Right renal cortex interstitium (tissue), 3 donors: ENCODE data around the gene RBP4. TPM values are rescaled to one million over a fixed set of nuclear protein-coding genes. Genes with fewer than 3 reads are reported as not detected.

Experiments
- DNase-seq, 3 donors: peaks; one replicate each; pipeline ENCODE4 v3.0.0-alpha.2; 2013; ENCODE audit warnings: low read depth in 3 of 3, low spot score in 2 of 3
- polyA plus RNA-seq, 3 donors: library from polyadenylated mRNA; unstranded; fragments of 120-200 nt; gene quantifications; one replicate each; pipeline ENCODE4 v1.2.1, GENCODE V29; 2013; ENCODE audit not compliant: insufficient read length in 3 of 3

The RBP4 gene
- polyA plus RNA-seq: under 1 TPM; 0.43 to 0.68 (median 0.64) TPM

DNA sequence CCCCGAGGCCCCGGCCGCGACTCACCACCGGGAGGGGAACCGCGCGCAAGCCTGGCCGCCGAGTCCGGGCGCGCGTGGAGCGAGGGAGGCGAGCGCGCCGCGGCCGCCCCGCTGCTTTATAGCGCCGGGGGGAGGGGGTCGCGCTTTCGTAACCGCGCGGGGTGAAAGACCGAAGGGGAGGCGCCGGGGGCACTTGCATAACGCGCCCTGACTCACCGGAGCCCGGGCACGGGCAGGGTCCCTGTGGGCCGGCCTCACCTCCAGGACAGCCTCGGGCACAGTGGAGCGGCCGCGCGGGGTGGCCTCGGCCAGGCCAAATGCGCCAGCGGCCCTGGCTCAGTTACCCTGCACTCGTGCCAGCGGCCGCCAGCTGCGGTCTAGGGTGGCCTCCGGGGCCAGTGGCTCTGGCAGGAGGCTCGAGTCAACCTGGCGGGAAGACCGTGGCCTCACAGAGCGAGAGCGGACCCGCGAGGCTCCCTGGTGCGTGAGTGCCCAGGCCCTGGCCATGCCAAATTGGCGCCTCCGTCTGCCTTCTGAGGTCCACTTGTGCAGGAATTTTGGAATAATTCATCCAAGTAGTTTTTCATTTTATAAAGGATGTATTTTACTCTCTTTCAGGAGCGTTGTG lies at the start of gene RBP4:
Gene RBP4 (minus strand): TSS at position 90 of the 628 bp plus-strand sequence. CDS start 207 bp downstream, outside the sequence.
- DNase-seq: no peak

DNA sequence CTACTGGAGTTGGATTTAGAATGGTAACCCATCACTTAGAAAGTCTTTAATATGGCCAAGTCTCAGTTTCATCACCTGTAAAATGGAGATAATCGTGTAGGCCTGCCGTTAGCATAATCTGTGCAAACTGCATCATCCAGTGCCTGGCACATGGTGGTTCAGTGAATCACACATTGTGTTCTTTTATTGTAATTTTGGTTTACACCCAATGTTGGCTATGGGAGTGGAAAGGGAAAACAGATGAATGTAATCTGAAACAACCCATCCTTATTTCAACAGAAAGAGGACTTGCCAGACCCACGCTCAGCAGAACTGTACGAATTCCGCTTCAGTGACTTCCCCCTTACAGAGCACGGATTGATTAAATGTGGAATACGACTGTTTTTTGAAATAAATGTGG lies 38.8 kb upstream of the RBP4 start:
- DNase-seq: no peak

DNA sequence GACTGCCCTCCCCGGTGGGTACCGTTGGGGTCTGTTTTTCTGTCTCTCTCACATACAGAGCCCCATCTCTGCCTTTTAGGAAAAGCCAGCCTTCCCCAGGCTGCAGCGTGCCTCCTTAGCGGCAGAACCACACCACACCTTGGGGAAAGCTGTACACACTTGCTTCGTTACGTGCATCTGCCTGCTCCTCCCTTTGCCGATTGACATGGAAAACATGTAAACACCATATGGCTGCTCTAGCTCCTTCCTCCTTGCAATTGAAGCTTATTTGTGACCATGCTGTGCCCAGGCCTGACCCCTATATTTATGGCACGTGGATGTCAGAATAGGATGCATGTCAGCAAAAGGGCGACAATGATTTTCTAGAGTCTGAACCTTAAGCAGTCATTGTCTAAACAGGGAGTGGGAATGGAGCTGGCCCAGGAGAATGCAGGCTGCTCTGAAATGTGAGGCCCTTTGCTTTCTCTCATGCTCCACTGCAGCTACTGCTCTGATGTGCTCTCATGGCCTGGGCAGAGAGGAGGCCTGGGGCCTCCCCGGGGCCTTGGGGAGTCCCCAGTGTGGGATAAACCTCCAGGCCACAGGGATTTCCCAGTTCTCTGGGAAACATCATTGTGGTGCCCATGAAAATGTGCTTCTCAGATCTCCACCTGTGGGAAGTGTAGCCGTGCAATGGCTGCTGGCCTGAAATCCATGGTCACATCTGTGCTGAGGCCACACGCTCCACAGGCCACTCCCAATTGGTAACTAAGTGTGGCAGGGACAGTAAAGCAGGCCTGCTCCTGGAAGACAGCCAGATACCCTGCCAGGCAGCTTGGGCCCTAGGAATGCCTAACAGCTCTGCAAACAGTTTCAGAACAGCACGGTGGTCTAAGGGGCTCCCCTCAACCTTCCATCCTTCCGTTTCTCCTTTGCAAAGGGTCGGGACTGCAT lies 29.9 kb upstream of the RBP4 start:
- DNase-seq: no peak

DNA sequence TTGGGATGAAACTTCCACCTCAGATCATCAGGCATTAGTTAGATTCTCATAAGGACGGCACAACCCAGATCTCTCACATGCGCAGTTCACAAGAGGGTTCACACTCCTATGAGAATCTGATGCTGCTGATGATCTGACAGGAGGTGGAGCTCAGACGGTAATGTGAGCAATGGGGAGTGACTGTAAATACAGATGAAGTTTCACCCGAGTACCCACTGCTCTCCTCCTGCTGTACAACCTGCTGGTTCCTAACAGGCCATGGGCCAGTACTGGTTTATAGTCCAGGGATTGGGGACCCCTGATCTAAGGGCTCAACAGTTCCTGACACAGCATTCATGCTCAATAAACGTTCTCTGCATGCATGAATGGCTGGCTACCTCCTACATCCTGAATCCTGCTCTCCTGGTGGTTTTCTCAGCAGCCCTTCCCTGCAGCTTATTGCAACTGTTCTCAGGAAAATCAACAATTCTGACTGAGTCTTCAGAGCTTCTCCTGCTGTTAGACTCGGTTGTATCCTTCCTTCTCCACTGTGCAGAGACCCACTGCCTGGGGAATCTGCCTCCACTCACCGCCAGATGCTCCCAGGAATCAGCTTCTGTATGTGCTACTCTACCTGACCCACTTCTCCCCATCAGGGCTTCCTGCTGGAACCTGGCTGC lies 28.7 kb upstream of the RBP4 start:
- no peak for DNase-seq

DNA sequence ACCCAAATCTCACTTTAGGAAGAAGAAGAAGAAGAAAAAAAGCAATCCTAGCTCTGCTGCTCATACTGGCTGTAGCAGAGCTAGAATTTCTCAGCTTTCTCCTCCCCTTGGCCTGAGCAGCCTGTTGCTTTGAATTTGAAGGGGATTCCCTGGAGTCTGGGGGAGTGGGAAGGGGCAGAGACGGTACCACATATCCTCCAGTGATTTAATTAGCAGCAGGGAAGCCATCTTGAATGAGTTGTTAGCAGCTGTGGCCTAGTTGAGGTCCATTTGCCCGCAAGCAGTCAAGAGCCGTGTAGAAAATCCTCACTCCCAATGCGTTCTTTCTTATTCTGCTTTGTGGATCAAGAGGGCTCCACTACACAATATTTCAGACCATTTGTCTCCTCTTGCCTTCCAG lies 27.8 kb upstream of the RBP4 start:
- DNase-seq: no peak

DNA sequence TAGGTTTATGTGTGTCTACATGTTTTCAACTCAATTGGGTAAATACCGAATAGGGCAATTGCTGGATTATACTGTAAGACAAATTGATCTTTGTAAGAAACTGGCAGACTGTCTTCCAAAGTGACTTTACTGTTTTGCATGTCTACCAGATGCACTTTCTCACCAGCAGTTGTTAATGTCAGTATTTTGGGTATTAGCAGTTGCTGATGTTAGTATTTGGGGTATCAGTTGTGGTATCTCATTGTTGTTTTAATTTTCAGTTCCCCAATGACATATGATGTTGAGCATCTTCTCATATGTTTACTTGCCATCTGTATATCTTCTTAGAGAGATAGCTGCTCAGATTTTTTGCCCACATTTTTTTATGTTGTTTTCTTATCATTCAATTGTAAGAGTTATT lies 21.9 kb upstream of the RBP4 start:
- DNase-seq: no peak

DNA sequence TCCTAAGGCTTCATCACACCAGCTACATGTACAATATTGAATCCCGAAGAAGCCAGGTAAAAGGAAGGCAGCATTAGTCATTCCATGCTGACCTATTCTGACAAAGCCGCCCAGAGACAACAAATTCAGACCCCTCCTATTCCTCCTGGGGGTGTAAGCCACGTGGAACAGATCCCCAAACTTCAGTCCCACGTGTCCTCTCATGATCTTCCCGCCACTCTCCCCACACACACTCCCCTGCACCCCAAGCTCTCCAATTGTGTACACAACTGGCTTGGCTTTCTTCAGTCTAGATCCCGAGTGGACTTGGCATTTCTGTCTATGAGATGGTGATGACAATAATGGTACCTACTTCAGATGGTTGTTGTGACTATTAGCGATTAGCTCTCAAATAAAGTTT lies 19.9 kb upstream of the RBP4 start:
- no peak for DNase-seq

DNA sequence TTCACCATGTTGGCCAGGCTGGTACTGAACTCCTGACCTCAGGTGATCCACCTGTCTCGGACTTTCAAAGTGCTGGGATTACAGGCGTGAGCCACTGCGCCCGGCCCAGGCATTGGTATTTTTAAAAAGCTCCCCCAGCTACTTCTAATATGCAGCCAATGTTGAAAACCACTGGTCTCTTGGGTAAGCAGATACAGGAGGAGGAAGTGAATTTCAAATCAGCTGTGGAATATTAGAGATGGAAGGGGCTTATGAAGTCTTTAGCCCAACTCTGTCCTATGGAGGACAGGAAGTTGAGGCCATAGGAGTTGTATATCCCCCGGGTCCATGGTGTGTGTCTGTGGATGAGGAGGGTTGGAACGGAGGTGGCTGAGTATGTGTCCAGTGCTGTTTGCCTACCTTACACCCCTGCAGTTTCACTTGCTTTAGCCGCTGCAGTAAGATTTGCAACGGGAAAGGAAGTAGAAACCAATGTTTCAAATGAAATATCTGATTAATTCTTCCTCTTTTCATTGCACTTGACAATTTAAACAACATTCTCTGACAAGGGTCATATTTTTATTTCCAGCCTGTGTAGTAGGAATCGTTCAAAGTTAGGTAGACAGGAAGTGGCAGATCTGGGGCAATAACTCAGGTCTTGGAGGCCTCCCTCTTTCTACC lies 14.7 kb upstream of the RBP4 start:
- no peak for DNase-seq

DNA sequence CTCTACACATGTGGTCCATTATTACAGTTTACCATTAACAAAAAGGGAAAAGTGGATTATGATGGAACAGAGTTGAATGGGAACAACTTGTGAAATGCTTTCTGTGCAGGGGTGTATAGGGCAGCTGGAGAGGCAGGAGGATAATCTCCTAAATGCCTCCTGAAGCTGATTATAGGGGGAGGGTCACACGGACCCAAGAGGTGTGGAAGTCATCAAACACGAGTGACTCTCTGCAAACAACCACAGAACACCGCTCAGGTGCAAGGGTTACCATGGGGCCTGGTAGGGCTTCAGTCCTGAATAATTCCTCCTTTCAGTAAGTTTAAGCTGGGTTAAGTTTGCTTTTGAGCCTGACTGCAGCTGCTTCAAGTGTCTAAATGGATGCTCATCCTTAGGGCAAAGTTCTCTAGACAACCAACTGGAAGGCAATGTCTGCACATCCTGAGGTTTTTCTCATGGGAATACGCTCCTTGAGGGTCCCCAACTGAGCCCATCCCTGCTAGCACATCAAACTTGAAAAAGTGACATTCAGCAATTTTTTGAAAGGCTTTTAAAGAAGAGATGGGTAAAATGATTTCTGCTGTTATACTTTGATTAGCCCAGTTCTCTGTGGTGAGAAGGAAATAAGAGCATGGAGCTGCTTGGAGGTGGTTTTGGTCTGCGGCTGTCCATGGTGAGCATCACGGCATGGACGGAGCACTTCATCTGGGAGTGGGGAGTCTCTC lies 13.2 kb upstream of the RBP4 start:
- no peak for DNase-seq

DNA sequence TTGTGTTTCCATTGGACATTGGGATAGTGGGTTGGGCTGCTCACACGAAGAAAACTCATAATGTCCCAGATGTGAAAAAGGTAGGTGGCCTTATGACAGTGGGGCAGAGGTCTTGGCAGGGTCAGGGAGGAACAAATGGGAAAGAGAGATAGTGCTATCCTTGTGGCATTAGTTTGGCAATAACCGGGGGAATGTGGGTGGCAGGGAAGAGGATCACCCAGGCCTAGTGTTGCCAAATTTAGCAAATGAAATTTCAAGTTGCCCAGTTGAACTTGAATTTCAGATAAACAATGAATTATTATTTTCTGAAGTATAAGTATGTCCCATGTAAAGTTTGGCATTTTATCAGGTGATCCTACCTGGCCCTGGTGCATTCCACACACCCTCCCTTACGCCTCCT lies 12.1 kb upstream of the RBP4 start:
- no peak for DNase-seq

DNA sequence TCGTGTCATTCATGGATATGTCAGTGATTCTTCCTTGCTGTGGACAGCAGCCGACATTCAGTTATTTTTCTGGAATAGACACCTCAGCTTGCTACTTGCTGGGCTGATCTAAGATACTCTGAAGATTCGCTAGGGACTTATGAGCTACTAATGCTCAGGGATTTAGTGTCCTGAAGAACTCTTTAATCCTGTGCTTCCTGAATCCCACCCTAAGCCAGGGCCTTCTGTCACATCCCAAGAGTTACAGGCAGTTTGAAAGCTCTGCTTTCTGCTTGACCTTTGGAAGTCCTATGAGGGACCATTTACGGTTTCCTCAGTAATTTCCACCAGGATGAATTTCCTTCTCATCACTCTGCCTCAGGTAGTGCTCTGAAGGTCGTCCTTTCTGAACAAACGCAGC lies 11.3 kb upstream of the RBP4 start, which contains the start of gene PDE6C:
Gene PDE6C (plus strand): TSS at position 227 of the 400 bp plus-strand sequence. CDS start 189 bp downstream, outside the sequence.
- DNase-seq: no peak

DNA sequence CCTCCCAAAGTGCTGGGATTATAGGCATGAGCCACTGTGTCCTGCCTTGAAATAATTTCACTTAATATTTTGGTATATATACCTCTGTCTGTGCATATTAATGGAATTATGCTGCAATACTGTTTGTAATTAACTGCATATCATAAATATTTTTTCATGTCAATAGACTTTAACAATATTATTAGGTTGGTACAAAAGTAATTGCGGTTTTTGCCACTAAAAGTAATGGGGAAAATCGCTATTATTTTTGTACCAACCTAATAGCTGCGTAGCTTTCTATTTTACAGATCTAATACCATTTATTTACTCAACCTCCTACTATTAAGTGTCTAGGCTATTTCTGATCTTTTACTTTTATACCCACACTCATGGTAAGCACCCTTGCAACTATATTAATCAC lies 7.4 kb upstream of the RBP4 start:
- DNase-seq: no peak

DNA sequence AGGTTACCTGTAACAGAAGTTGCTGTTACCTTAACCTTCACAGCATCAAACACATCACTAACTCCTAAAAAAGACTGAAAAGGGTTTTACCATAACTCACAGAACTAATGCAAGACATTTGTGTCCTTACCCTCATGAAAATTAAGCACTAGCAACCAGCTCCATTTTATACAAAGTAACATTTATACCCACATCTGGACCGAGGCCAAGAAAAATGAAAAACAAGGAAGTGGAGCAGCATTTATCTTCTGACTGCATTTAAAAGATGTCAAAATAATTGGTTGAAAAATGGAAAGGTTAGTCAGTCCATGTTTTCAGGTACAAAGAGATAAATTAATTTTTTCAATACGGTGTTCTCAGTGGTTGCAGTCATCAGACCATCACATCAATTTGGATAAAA lies 3.1 kb upstream of the RBP4 start:
- no peak for DNase-seq

DNA sequence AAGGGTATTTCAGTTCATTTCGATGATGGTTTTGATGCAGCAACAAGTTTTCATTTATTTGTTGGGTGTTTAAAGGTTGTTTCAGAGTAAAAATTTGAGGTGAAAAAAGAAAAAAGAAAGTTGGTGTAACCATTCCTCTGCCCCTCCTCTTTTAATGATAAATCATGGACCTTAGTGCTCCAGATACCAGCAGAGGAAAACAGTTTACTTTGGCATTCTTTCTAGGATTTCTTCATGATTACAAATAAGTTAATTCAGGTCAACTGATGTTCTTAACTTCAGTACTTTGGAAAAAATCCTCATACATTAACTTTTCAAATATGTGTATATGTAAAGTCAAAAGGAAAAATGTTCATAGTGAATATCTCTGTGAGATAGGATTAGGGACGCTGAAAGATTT lies 2.0 kb upstream of the RBP4 start:
- DNase-seq: no peak

DNA sequence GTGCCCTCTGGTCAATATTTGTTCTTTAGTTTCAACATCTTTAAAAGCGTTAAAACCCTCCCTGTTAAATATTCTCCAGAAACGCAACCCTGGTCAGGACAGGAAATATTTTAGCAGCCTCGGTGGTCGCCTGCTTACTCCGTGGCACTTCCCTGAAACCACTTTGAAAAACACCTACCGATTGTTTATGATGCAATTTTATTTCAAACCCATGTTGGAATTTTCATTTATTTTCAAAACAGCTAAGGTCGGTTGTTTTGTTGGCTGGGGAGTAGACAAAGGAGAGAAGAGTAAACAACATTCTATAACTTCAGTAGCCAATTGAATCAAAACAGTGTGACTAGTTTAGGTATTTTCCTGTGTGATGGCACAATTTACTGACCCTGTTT lies 733 bp upstream of the RBP4 start:
- DNase-seq: no peak

DNA sequence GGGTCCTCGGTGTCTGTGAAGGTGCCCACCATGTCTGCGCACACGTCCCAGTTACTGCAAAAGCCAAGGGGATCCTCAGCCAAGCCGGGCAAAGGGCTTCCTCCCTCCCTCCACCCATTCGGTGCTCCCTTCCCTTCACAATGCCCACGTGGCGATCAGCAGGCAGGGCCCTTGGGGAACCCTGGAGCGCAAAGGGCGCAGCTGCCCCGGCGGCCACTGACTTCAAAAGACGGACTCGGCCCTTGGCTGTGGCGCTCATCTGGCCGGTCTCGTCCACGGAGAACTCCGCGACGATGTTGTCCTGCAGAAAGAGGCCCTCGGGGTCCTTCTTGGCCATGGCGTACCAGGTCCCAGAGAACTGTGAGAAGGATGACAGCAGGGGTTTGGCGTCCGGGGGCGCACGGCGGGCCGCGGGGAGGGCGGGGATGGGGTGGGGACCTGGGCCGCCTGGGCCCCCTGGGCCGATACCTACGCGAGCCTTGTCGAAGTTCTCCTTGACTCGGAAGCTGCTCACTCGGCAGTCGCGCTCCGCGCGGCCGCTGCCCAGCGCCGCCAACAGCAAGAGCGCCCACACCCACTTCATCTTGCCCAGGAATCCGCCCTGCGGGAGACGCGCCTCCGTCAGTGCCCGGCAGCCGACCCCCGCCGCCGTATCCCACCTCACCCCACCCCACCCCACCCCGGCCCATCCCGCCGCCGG lies 439 bp downstream of the RBP4 start:
- DNase-seq: peak in 2 of 3 donors; percentile 17 to 41

DNA sequence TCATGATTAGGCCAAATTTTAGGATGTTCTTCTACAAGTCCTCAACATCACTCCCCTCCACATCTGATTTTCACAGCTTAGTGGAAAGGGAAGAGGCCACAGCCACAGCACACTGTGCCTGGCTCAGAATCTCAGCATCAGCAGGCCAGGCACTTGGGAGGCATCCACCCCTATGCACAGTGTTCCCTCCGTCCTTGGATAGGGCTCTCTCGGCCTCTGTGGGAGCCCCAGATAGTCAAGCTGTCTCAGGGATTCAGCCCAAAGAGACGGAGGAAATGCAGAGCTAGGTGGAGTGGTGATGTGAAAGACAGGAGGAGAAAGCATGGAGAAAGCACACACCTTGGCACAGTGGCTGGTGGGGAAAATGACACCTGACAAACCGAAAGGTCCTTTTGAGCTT lies 1.3 kb downstream of the RBP4 start:
- no peak for DNase-seq

DNA sequence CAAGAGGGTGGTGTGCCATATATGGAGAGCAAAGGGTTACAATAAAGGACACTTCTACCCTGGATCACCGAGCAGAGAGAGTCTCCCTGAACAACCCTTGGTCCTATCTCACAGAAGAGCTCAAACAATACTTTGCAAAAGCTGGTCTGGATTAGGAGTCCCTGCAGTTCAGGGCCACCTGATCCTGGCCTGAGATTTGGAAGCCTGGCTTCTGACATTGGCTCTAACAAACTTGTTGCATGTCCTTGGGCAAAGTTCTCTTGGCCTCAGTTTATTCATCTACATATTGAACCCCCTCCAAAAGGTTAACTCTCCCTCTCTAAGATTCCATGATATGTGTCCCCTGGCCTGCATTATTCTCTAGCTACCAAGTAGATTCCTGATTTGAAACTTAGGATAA lies 1.7 kb downstream of the RBP4 start:
- no peak for DNase-seq

DNA sequence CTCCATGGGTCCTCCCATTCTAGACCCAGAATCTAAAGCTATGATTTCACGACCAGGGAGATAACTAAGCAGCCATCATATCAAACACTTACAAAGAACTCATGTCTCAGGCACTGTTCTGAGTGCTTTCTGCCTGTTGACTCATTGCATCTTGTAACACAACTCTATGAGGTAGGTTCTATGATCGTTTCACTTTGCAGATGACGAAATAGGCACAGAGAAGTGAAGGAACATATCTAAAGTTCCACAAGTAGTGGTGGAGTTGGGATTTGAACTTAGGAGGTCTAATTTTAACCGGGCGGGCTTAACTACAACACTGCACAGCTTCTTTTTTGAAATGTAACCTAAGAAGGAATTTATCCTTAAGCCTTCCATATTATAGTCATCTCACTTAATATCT lies 2.9 kb downstream of the RBP4 start:
- no peak for DNase-seq
